NCI-H1417 (cell line): ENCODE measurements around the gene POGLUT2.

ENCODE experiments used
- DNase-seq, 3 experiments: peaks; one replicate each; lab custom pipeline; 2025; lab: John Stamatoyannopoulos, UW

POGLUT2 gene

DNA sequence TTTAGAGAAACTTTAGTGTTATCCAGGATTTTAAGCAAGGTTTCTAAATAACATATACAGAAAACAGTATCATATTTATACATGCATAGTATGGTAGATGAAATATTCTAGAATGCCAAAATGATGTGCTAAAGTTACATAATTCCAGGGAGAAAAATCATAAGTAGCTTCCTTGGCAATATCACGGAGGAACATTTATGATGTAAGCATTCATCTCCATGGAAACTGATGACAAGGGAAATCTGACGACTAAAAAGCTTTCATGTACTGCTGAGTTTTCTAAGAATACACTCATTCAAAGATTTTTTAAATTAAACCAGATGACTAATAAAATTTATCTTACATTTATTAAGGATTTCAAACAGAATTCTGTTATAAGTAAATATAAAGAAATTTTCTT, 29.9 kb downstream of the POGLUT2 start:
- peak in 1 of 3 experiments; percentile 22 for DNase-seq

DNA sequence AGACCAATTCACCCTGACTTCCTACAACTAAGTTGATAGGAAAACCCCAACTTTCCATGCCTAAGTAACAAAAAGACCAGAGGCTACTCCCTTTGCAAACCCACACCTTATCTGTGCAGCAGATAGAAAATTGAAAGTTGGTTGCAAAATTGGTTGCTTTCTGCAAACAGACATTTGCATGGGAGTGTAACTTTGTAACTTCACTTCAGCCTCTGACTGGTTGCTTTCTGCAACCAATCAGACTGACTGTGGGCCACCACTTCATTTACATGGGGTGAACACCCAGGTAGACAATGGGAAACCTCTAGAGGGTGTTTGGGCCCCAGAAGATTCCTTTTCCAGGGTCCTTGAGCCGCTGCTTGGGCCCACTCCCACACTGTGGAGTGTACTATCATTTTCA, 35.0 kb downstream of the POGLUT2 start:
- no peak for DNase-seq

DNA sequence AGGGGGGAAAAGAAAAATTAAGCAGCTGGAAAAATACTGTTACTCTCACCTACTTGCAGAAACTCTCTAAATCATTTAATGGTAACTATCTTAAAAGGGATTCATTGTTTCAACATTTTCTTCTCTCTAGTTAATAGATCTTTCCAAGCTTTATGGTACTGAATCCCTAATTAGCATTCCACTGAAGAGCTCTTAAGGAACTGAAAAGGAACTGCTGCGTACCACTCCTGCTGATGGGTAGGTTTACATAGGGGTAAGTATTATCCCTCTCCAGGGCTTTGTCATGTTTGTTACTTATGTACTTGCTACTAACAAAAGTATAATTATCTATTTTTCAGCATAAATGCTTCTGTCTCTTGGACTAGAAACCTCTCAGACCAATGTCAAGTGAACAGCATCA, 37.7 kb downstream of the POGLUT2 start:
- peak in 2 of 3 experiments; percentile 18 to 54 for DNase-seq

DNA sequence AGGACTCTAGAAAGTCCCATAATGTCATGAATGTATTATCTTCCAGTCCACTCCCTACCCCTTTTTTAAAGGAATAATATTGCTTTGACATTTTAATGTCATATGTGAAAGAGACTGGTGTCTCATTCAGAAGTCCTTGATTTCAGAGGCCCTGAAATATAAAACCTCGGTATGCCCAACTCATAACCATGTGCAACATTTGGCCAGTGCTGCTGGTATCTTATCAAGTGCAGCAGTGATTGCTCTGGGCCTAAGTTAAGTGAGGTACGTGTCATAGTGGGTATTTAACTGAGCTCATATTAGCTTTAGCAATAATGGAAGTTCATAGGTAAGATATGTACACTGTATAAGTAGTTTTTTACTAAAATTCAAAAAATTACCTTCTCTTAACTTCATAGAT, 39.9 kb downstream of the POGLUT2 start:
- no peak for DNase-seq

DNA sequence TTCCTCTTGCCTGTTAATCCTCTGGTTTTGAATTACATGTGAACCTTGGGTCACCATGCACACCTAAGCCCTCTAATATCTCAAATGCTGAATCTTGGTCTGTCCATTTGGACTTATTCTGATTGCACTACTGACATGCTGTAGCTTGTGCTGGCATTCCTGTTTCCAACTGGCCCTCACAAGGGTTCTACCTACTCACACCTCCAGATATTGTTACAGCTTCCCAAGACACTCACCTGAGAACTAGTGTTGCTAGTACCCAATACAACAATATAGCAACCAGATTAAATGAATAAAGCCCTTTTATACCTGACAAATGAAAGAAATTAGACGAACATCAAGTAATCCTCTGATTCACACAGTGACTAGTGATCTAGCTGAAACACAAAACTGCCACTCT, 41.8 kb downstream of the POGLUT2 start:
- DNase-seq = no peak

DNA sequence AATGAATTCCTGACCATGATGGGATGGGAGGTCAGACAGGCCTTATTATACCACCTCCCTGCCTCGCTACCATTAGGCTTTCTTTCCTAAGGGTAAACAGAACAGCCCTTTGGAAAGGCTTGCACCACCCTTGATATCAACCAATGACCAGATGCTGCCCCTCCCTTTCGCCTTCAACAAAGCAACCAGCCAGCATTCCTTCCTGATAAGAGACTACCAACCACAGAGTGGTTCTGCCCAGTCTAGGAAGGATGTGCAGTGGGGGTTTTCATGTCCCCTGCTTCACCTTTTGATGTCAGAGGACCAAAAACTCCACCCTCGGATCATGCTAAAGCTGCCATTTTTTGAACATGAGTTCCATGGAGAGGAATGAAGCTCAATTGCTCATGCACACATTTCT, 46.9 kb downstream of the POGLUT2 start:
- DNase-seq = no peak

DNA sequence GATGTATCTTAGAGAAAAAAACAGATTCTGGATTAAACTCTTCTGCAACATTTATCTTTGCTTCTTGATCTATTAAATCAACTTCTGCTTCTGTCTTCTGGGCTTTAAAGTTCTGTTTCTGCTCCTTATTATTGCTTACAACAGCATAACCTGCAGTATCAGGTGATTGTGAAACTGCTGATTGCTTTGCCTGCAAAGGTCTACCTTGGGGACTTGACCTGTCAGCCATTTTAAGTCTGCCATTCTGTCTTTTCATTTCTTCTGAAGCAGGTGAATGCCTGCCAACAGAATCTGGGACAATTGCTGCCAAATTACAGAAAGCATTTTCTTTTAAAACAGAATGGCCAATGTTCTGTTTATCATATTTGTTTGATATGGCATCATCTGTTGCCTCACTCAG, 56.3 kb downstream of the POGLUT2 start:
- DNase-seq = no peak

DNA sequence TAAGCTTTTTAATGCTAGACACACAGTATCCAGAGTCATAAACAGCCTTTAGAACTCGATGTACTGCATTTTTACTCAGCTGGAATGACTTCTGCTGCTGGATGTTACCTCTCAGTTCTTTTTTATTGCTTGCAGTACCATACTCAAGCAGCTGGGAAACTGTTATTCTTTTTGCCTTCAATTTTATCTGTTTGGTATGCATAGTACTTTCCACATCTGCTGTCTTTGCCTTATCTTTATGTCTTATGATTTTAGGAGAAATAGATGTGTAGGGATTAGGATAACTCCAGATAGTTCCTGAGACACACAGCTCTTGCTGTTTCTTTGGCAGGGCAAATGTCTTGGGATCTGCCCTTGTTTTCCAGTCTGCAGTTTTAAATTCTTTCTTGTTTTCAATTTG, 56.7 kb downstream of the POGLUT2 start:
- no peak for DNase-seq
